Lower leg skin (tissue), 3 donors: ENCODE measurements around the gene SCIMP.

Experiments
- POLR2A ChIP-seq, 2 donors: fragments of 450-650 bp; IDR thresholded peaks; one replicate each; pipeline ENCODE4 v1.6.1; 2016 to 2017; ENCODE audit warnings: antibody characterized with exemption in 2 of 2, mild to moderate bottlenecking in 1 of 2, moderate library complexity in 1 of 2
- TF ChIP-seq, protein P1 (sequence below), 3 donors: fragments of 450-650 bp; IDR thresholded peaks; one replicate each; pipeline ENCODE4 v1.5.1; 2016; ENCODE audit warnings: antibody characterized with exemption in 3 of 3, mild to moderate bottlenecking in 3 of 3, moderate library complexity in 2 of 3

DNA sequence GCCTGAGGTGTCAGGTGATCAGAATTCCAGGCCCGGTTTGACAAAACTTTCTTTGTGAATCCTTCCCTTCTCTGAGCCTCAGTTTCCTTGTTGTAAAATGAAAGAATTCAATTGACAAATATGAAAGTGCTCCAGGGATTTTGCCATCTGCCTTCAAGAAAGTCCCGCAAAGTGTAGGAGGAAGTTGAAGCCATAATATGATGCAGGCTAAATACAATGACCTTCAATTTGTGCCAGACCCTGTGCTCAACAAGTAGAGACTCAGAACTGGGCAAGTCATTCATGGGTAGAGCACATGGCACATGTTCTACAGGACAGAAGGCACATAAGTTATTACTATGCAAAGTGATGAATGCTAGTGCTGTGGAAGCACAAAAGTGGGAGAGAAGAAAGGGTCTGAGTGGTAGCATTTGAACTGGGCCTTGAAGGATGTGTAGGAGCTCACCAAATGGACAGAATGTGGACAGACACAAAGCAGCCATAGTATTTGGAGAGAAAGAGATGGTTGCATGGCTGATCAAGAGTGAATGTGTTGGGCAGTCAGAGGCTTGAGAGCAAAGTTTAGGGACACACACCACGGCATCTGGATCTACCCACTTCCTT, 2.4 kb upstream of the SCIMP start:
- no peak for TF ChIP-seq POLR2A (IDR thresholded peaks at IDR 0.05)
- TF ChIP-seq, protein P1, sequence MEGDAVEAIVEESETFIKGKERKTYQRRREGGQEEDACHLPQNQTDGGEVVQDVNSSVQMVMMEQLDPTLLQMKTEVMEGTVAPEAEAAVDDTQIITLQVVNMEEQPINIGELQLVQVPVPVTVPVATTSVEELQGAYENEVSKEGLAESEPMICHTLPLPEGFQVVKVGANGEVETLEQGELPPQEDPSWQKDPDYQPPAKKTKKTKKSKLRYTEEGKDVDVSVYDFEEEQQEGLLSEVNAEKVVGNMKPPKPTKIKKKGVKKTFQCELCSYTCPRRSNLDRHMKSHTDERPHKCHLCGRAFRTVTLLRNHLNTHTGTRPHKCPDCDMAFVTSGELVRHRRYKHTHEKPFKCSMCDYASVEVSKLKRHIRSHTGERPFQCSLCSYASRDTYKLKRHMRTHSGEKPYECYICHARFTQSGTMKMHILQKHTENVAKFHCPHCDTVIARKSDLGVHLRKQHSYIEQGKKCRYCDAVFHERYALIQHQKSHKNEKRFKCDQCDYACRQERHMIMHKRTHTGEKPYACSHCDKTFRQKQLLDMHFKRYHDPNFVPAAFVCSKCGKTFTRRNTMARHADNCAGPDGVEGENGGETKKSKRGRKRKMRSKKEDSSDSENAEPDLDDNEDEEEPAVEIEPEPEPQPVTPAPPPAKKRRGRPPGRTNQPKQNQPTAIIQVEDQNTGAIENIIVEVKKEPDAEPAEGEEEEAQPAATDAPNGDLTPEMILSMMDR (IDR thresholded peaks at IDR 0.05) = no peak
